ENCODE data around the gene ADGRG3.
A peak's percentile ranks its signal among the peaks of the same experiment; 100 is the strongest.

ADGRG3 gene

DNA sequence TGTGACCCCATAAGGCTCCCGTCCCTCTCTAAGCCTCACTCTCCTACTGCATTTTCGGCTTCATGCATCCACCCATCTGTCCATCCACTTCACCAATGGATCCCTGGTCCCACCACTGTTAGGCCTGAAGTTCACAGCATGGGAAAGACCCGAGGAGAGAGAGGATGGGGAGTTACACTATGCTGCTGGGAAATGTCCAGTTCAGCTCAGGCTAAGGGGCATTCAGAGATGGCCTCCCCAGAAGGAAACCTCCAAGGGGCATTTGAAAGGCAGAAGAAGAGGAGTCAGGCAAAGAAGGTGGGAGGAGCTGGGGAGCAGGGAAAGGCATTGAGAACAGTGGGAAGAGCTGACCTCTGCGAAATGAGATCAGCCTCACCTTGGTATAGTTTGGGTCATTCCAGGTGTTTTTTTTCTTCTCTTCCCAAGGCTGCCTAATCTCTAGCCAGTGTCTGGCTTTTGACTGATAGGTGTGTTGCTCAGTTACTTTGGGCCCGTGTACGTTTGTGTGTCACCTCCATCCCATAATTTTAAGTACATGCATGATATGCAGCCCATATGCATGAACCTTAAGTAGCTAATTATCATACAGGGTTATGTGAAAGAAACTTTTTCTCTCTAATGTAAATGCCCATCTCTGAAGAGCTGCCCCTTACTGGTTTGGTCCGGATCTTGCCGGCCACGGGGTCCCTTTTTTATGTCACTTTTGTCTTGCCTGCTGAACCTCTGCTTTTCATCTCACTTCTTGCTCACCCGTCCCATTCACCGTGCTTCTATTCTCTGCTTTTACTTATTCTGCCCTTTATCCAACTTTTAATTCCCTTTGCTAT is 14.9 kb downstream of the ADGRG3 start:
- no peak for DNase-seq

DNA sequence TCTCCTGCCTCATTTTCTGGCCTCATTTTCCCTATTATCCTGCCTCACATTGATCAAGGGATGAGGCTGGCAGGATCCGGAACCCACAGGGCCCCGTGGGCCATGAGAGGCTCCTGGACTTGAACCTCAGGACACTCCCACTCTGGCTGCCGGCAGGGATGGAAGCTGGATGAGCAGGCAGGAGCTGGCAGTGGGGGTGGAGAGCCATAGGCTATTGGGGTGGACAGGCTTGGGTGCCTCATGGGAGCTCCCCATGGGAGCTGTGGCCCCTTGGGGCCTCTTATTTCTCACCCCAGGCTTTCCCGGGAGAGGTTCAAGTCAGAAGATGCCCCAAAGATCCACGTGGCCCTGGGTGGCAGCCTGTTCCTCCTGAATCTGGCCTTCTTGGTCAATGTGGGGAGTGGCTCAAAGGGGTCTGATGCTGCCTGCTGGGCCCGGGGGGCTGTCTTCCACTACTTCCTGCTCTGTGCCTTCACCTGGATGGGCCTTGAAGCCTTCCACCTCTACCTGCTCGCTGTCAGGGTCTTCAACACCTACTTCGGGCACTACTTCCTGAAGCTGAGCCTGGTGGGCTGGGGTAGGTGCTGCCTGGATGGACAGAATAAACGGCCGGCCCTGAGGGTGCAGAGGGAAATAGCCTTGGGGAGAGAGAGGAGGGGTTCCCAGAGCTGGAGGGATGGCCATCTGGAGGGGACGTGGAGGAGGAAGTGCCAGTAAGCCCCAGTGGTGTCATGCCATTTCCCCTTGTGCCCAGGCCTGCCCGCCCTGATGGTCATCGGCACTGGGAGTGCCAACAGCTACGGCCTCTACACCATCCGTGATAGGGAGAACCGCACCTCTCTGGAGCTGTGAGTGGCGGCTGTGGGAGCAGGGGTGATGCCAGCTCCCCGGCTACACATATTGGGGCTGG is 15.8 kb downstream of the ADGRG3 start:
- DNase-seq: no peak

DNA sequence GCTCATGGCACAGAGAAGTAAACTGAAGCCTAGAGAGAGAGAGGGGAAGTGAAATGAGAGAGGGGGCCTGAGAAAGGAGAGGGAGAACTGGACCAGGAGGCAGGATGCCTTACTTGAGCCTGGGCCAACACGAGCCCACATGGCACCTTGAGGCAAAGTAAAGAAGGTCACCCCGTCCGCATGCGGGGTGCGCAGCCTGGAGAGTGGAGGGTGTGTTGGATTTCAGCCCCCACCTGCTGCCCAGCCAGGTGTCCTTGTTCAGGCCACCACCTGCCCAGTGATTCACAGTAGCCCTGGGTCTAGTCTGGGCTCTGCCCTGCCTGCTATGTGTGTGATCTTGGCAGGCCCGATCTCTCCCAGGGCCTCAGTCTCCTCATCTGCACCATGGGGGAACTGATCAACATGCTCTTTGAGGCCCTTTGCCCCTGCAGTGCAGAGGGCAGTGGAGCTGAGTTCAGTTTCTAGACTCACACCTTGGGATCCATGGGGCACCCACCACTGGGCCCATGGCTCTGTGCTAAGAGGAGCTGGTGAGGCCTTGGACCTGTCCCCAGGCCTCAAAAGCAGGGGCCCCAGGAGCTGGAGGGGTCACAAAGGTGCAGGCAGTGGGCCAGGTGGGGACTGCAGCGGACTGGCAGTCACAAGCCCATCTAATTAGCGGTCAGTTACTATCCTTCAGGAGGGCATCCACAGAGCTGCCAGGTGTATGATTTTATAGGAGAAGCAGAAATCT is 16.7 kb downstream of the ADGRG3 start:
- no peak for DNase-seq

DNA sequence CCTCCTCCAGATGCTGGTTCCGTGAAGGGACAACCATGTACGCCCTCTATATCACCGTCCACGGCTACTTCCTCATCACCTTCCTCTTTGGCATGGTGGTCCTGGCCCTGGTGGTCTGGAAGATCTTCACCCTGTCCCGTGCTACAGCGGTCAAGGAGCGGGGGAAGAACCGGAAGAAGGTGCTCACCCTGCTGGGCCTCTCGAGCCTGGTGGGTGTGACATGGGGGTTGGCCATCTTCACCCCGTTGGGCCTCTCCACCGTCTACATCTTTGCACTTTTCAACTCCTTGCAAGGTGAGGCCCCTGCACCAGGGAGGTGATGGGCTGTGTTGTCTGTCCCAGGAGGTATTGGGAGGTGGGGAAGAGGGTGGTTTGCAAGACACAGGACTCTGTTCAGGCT is 17.5 kb downstream of the ADGRG3 start:
- no peak for DNase-seq

- no peak for DNase-seq
Observed at GRCh38 chr16:57686577-57686976, 18.5 kb downstream of the ADGRG3 start.

DNA sequence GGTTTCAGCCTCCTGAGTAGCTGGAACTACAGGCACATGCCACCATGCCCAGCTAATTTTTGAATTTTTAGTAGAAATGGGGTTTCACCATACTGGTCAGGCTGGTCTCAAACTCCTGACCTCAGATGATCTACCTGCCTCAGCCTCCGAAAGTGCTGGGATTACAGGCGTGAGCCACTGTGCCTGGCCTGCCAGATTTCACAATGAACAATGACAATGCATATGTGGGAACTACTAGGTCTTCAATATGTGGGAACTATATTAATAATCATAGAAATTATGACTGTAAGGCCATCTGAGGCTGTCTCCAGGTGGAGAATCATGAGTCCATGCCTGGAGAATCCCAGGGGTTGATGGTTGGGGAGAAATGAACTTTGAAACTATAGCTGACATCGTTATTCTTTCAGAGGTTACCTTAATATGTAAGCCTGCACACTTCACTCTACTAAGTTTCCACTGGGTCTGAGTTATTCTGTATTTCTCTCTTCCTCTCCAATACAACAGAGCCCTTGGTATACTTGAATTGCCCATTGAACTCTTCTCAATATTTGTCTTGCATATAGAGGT is 19.3 kb downstream of the ADGRG3 start:
- DNase-seq: no peak

GRCh38 chr16:57688487-57688986 is 20.4 kb downstream of the ADGRG3 start:
- no peak for DNase-seq

DNA sequence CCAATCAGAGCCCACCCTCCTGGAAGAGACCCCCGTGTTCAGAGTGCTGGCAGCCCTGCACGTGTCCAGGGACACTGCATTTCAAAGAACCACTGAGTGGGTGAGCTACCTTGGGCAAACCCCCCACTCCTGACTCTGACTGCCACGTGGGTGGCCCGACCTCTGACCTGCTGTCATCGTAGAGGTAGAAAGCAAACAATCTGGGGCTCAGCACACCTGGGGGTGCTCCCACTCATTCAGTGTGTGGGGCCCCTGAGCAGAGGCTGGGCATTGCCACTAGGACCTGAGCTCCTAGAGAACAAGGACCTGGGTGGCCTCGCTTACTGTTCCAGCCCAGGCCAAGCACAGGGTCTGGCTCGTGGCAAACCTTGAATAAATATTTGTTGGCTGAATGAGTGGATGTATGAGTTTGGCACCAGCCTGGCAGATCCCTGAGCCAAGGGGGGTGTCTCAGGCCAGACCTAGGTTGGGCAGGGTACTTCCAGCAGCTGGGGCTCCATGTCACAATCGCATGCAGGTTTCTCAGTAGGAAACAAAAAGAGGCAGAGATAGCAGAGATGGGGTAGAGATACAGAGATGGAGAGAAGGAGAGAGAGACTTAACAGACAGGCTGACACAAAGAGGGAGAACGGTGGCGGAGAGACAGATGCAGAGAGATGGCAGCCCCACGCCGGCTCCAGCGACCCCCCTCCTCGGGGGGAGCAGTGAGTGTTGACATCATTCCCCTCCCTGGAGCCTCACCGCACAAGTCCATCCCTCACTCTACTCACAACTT is 21.1 kb downstream of the ADGRG3 start:
- DNase-seq: no peak

DNA sequence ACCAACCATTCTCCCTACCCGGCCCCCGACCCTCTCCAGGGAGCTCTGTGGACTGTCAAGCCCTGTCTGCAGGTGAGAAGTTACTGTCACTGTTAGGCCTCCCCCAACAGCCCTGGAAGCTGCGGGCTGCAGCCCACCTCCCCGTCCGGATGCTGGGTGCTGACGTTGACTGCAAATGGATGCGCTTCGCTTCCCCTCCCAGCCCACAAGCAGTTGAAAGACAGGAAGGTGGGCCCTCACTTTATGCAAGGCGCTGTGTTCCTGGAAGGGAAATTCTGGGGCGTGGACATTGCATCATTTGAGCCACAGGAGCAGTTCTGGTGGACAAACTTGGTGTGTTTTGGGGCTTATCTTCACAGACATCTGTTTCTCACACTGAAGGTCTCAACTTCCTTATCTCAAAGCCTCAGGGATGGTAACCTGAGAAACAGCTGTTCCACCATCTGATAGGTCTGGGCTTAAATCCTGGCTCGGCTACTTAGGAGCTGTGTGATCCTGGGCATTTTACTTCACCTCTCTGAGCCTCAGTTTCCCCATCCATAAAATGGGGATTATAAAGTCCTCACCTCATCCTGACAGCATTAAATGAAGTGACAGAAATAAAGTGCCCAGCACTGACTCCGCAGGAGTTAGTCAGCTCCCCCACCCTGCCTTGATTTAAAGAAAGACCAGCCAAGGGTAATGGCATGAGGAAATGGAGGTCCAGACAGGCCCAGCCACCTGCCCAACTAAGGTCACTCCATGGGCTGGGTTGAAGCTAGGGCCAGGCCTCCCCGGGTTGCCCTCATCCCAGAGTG is 21.9 kb downstream of the ADGRG3 start:
- DNase-seq: no peak

DNA sequence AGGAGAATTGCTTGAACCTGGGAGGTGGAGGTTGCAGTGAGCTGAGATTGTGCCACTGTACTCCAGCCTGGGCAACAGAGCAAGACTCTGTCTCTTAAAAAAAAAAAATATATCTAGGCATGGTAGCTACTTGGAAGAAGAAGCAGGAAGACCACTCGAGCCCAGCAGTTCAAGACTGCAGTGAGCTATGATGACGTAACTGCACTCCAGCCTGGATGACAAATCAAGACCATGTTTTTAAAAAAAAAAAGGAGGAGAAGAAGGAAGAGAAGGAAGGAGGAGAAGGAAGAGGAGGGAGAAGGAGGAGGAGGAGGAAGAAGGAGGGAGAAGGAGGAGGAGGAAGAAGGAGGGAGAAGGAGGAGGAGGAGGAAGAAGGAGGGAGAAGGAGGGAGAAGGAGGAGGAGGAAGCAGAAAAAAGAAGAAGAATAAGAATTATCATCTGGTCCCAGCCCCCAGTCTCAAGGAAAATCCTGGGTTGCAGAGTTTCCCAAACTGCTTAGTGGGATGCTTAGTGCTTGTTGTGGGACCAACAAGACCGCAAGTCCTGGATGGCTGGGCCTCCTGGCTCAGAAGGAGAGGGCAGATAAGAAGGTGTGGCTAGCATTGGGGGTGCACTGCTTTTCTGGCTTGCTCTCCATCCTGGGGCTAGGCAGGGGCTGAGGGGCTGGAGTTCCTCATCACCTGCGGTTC is 22.8 kb downstream of the ADGRG3 start:
- DNase-seq: no peak

DNA sequence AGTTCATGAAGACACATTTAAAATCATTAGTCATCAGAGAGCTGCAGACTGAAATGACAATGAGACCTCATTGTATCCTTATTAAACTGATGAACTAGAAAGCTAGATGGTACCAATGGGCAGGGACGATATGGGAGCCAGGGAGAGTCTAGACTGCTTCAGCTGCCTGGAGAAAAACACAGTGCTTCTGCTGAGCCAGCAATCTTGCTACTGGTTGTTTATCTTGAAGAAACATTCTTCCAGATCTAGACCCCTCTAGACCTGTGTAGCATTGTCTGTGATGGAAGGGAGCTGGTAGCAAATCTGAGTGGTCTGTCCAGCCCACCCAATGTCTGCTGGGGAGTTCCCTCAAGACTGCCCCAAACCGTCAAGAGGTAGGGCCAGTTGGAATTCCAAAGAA is 24.5 kb downstream of the ADGRG3 start:
- no peak for DNase-seq

- no peak for DNase-seq
Observed at GRCh38 chr16:57693550-57693949, 25.4 kb downstream of the ADGRG3 start.

GRCh38 chr16:57694231-57694724 is 26.2 kb downstream of the ADGRG3 start:
- DNase-seq: no peak

GRCh38 chr16:57694725-57695679 is 26.9 kb downstream of the ADGRG3 start, which contains the start of gene DRC7:
DRC7 (plus strand) TSS chr16:57694806; CDS start chr16:57697950, 3,144 bp downstream.
- peak; percentile 34 for DNase-seq

DNA sequence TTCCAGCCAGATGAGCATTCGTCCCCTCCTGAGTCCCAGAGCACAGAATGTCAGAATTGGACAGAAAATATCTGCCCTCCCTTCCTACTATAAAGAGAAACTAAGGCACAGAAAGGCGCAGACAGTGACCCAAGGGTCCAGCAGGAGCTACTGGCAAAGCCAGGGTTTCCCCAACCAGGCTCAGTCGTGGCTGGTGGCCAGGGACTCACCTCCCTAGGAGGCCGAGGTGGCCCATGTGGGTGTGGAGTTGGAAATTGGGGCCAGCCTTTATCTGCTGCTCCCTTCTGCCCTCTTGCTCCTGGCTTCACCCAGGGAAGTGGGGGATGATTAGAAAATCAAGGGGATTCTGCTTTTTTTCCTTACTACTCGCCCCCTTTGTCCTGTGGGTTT is 27.6 kb downstream of the ADGRG3 start:
- DNase-seq: no peak

- no peak for DNase-seq
Observed at GRCh38 chr16:57696240-57696639, 28.1 kb downstream of the ADGRG3 start.

DNA sequence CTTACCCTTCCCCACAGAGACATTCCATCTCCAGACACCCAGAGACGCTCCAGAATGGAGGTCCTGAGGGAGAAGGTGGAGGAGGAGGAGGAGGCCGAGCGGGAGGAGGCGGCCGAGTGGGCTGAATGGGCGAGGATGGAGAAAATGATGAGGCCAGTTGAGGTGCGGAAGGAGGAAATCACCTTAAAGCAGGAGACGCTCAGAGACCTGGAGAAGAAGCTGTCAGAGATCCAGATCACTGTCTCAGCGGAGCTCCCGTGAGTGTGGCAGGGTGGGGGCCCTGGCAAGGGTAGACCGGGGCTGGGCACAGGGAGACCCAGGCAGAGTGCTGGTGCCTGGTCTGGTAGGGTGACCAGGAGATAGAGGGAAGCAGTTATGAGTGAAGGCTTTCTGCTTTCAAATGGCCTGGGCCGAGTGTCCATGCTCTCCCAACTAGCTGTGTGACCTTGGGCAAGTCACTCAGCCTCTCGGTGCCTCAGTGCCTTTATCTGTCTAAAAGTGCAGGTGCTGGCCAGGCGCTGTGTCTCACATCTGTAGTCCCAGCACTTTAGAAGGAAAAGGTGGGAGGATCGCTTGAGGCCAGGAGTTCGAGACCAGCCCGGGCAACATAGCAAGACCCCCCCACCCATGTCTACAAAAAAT is 29.9 kb downstream of the ADGRG3 start:
- no peak for DNase-seq

DNA sequence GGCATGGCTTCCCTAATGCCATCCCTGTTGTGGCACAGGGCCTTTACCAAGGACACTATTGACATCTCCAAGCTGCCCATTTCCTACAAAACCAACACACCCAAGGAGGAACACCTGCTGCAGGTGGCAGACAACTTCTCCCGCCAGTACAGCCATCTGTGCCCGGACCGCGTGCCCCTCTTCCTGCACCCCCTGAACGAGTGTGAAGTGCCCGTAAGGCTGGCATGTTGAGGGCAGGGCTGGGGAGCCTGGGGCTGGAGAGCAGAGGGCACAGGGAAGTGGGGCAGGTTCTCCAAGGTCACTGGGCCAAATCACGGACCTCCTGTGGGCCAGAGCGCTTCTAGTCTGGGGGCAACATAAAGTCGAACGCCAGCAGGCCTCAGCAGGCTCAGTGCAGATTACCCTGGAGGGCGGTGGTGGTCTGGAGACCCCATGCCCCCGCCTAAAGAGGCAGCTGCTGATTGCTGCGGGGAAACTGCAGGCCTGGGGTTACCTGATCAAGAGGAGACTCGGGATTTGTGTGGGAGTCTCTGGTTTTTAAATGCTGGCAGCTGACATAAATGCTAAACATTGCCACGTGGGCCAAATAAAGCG is 30.8 kb downstream of the ADGRG3 start:
- DNase-seq: no peak

Measured in EL (cell line).